ENCODE measurements around the gene NPTN.
"Not testable (repeated sequence)": the region's sequence is repeated elsewhere in the genome, so short reads cannot be mapped to it uniquely, and the experiment has no call there.

NPTN gene

GRCh38 chr15:73600413-73601335, 32.5 kb downstream of the NPTN start:
- no peak for DNase-seq (ENCODE audit: low read depth, low spot score)

- DNase-seq (ENCODE audit: low read depth, low spot score), result no peak
These were observed 33.3 kb downstream of the NPTN start for GRCh38 chr15:73599934-73600333.

GRCh38 chr15:73598530-73599160, 34.5 kb downstream of the NPTN start:
- no peak for DNase-seq (ENCODE audit: low read depth, low spot score)

GRCh38 chr15:73597036-73597638, 36.1 kb downstream of the NPTN start:
- DNase-seq (ENCODE audit: low read depth, low spot score), result no peak

GRCh38 chr15:73596174-73596573, 37.0 kb downstream of the NPTN start:
- no peak for DNase-seq (ENCODE audit: low read depth, low spot score)

GRCh38 chr15:73594109-73594508, 39.1 kb downstream of the NPTN start:
- no peak for DNase-seq (ENCODE audit: low read depth, low spot score)

GRCh38 chr15:73593304-73594074, 39.7 kb downstream of the NPTN start:
- DNase-seq (ENCODE audit: low read depth, low spot score), result no peak

- DNase-seq (ENCODE audit: low read depth, low spot score), result no peak
These were observed 42.9 kb downstream of the NPTN start for GRCh38 chr15:73590263-73590662.

- no peak for DNase-seq (ENCODE audit: low read depth, low spot score)
These were observed 43.4 kb downstream of the NPTN start for GRCh38 chr15:73589766-73590165.

GRCh38 chr15:73585871-73586654, 47.1 kb downstream of the NPTN start:
- no peak for DNase-seq (ENCODE audit: low read depth, low spot score)

- no peak for DNase-seq (ENCODE audit: low read depth, low spot score)
These were observed 48.3 kb downstream of the NPTN start for GRCh38 chr15:73584699-73585420.

- no peak for DNase-seq (ENCODE audit: low read depth, low spot score)
These were observed 49.6 kb downstream of the NPTN start for GRCh38 chr15:73583544-73583943.

GRCh38 chr15:73582851-73583379, 50.3 kb downstream of the NPTN start:
- no peak for DNase-seq (ENCODE audit: low read depth, low spot score)

GRCh38 chr15:73578026-73578425, 55.2 kb downstream of the NPTN start:
- DNase-seq (ENCODE audit: low read depth, low spot score), result no peak

- DNase-seq (ENCODE audit: low read depth, low spot score), result not testable (repeated sequence)
These were observed 55.6 kb downstream of the NPTN start for GRCh38 chr15:73577593-73577992.

- no peak for DNase-seq (ENCODE audit: low read depth, low spot score)
These were observed 57.4 kb downstream of the NPTN start for GRCh38 chr15:73575636-73576247.

- DNase-seq (ENCODE audit: low read depth, low spot score), result no peak
These were observed 59.6 kb downstream of the NPTN start for GRCh38 chr15:73573572-73573971.

- DNase-seq (ENCODE audit: low read depth, low spot score), result no peak
These were observed 60.2 kb downstream of the NPTN start for GRCh38 chr15:73573037-73573436.

GRCh38 chr15:73572296-73572695, 60.9 kb downstream of the NPTN start:
- no peak for DNase-seq (ENCODE audit: low read depth, low spot score)

- DNase-seq (ENCODE audit: low read depth, low spot score), result peak; percentile 62
These were observed 61.8 kb downstream of the NPTN start for GRCh38 chr15:73571346-73571745.
